Ovary (tissue), 9 donors: ENCODE measurements around the gene CRIP1. TPM values are rescaled to one million over a fixed set of nuclear protein-coding genes. Genes with fewer than 3 reads are reported as not detected.

Experiments used
- DNase-seq, 5 donors: peaks; one replicate each; pipeline ENCODE4 v3.0.0-alpha.2; 2019 to 2020
- H3K27ac ChIP-seq, 2 donors: fragments of 200-600 bp; one replicate each; pipeline versions ENCODE4 v1.5.1 to v1.8.0; 2019 to 2022
- H3K27me3 ChIP-seq: fragments of 200-600 bp; one replicate; pipeline ENCODE4 v1.8.0; 2022
- H3K36me3 ChIP-seq: fragments of 200-600 bp; sonication (generic); one replicate; pipeline ENCODE4 v1.5.1; 2019
- H3K4me1 ChIP-seq: one replicate; pipeline ENCODE4 v1.8.1; 2013; ENCODE audit warnings: mild to moderate bottlenecking, moderate library complexity; ENCODE audit not compliant: insufficient read depth
- H3K4me3 ChIP-seq: fragments of 200-600 bp; sonication (generic); one replicate; pipeline ENCODE4 v1.5.1; 2017
- H3K9me3 ChIP-seq, 2 donors: fragments of 200-600 bp in 1 of 2; sonication (generic) in 1 of 2; one replicate each; pipeline versions ENCODE4 v1.5.1 to v1.8.1; 2013 to 2019; ENCODE audit warnings: mild to moderate bottlenecking in 1 of 2, moderate library complexity in 1 of 2
- CTCF ChIP-seq, 3 donors: fragments of 450-650 bp in 2 of 3; fragments of 200-600 bp in 1 of 3; IDR thresholded peaks; one replicate each; pipeline versions ENCODE4 v1.5.1 to v1.8.0; 2016 to 2022; ENCODE audit warnings: antibody characterized with exemption in 3 of 3, mild to moderate bottlenecking in 1 of 3
- EP300 ChIP-seq: sonication (generic); formaldehyde crosslinking; IDR thresholded peaks from one replicate; pipeline ENCODE4 v1.6.1; 2017; ENCODE audit warnings: antibody characterized with exemption
- POLR2A ChIP-seq: fragments of 450-650 bp; IDR thresholded peaks from one replicate; pipeline ENCODE4 v1.6.1; 2017; ENCODE audit warnings: antibody characterized with exemption, mild to moderate bottlenecking, moderate library complexity
- WGBS, 3 donors: extraction: QIAGEN DNeasy Blood & Tissue Kit in 1 of 3; methylation state at CpG; one replicate each; pipeline versions ENCODE4 v1.1.5 to v1.1.7; 2013 to 2017; 5-methylcytosine and 5-hydroxymethylcytosine counted together
- intact Hi-C, 4 donors: fragments of 100-400 bp; cut with DNase I; formaldehyde crosslinking; loops; one replicate each; pipeline versions ENCODE4 v1.11.0 to v1.15.1; 2022 to 2023
- polyA plus RNA-seq, 2 donors: library from polyadenylated mRNA; stranded (reverse); fragments of 200-250 nt in 1 of 2; fragments of 350-450 nt in 1 of 2; fragmentation: Illumina TruSeq in 1 of 2; extraction: RNeasy Lipid Tissue Mini Kit (QIAGEN cat#74804) in 1 of 2; gene quantifications; one replicate each; pipeline ENCODE4 v1.2.3, GENCODE V29; 2013 to 2014
- total RNA-seq, 7 donors: library from RNA; depleted of rRNA in 2 of 7; stranded (reverse); fragments of >200 nt in 2 of 7; fragmentation: NEBNext Ultra II Directional in 3 of 7; extraction: Animal tissue kit (Norgen Biotek cat#: 25700) in 3 of 7; gene quantifications; one replicate each; pipeline versions ENCODE4 v1.1.0 to v1.2.4, GENCODE V29; 2016 to 2023
- donor health status: DM: no; HTN: no; CAD: no; lungs with moderate emphysema.
- donor health status: DM: no; HTN: no; CAD: no.
- donor health status: Bipolar disorder and iron deficiency.
- donor health status: DM: yes; HTN: yes; CAD: no.
- donor health status: DM: no; HTN: no; CAD: no.
- donor health status: DM: yes; HTN: yes; CAD: no.

Gene CRIP1
- total and polyA plus RNA-seq, 9 donors, result 3.2 to 116 (median 26.4) TPM

GRCh38 chr14:105494606-105494929, 7.9 kb downstream of the CRIP1 start:
- intact Hi-C loops, result loop anchor here in 2 of 4 donors (5.0 to 10.0 kb wide), 3 partner anchors 33 to 400 kb away; partner anchors contain the start of gene TMEM121 (in 1 of the 2)
- no peaks in the 10 kb centered on the region for H3K36me3 ChIP-seq
- H3K27ac ChIP-seq, result no peak overlapping the region
- H3K4me3 ChIP-seq, result no peak overlapping the region
- no peaks in the 10 kb centered on the region for H3K9me3 ChIP-seq
- DNase-seq, result no peak
- TF ChIP-seq EP300, result no peak
- TF ChIP-seq POLR2A, result no peak
- no peak for TF ChIP-seq CTCF (IDR thresholded peaks at IDR 0.05)
- no peaks in the 10 kb centered on the region for H3K27me3 ChIP-seq
- peaks cover 2% of the 10 kb centered on the region for H3K4me1 ChIP-seq
- WGBS, 3 donors, result 94 to 96% (median 95%) methylated on average over 6 of the region's 6 CpGs

GRCh38 chr14:105495101-105495989, 8.7 kb downstream of the CRIP1 start:
- TF ChIP-seq EP300 (no peak), CTCF (IDR thresholded peaks at IDR 0.05) (no peak), POLR2A (no peak)
- Histone ChIP-seq H3K4me3 (no peak overlapping the region), H3K4me1 (peaks cover 2% of the 10 kb centered on the region), H3K36me3 (no peaks in the 10 kb centered on the region), H3K27ac (no peak overlapping the region), H3K27me3 (no peaks in the 10 kb centered on the region), H3K9me3 (no peaks in the 10 kb centered on the region)
- intact Hi-C loops, result loop anchor here in 1 of 4 donors (10.0 kb wide), 1 partner anchor 401 kb away; no protein-coding TSS in a partner anchor
- DNase-seq, result no peak
- 62 to 76% (median 71%) methylated on average over 17 to 18 of the region's 18 CpGs for WGBS, 3 donors

GRCh38 chr14:105495990-105496830, 9.5 kb downstream of the CRIP1 start:
- TF ChIP-seq POLR2A (no peak), EP300 (no peak), CTCF (IDR thresholded peaks at IDR 0.05) (no peak)
- Histone ChIP-seq H3K4me1 (peaks cover 2% of the 10 kb centered on the region), H3K36me3 (no peaks in the 10 kb centered on the region), H3K27ac (no peak overlapping the region), H3K27me3 (no peaks in the 10 kb centered on the region), H3K9me3 (no peaks in the 10 kb centered on the region), H3K4me3 (no peak overlapping the region)
- 62 to 73% (median 68%) methylated on average over 18 of the region's 18 CpGs for WGBS, 3 donors
- intact Hi-C loops, result loop anchor here in 1 of 4 donors (10.0 kb wide), 1 partner anchor 401 kb away; no protein-coding TSS in a partner anchor
- DNase-seq, result no peak

GRCh38 chr14:105496831-105497591, 10.3 kb downstream of the CRIP1 start:
- H3K4me3 ChIP-seq, result no peak overlapping the region
- peak in 1 of 5 donors; percentile 18 for DNase-seq
- no peak overlapping the region for H3K27ac ChIP-seq
- H3K4me1 ChIP-seq, result no peaks in the 10 kb centered on the region
- TF ChIP-seq CTCF (IDR thresholded peaks at IDR 0.05), result no peak
- TF ChIP-seq EP300, result no peak
- TF ChIP-seq POLR2A, result no peak
- H3K36me3 ChIP-seq, result no peaks in the 10 kb centered on the region
- 86 to 88% (median 88%) methylated on average over 30 to 32 of the region's 32 CpGs for WGBS, 3 donors
- H3K27me3 ChIP-seq, result no peaks in the 10 kb centered on the region
- H3K9me3 ChIP-seq, result no peaks in the 10 kb centered on the region
- intact Hi-C loops, result loop anchor here in 1 of 4 donors (10.0 kb wide), 1 partner anchor 402 kb away; no protein-coding TSS in a partner anchor
